ENCODE results near the gene ST7. TPM values are rescaled to one million over a fixed set of nuclear protein-coding genes. Genes with fewer than 3 reads are reported as not detected.

ST7 gene
- total and polyA plus RNA-seq, 2 of the 8 experiments (the other 6 are each of a cell fraction or from before 2014, with no cell fraction given) = 16.3 to 18.0 TPM

GRCh38 chr7:117202511-117202910 lies 249.2 kb downstream of the ST7 start:
- Histone ChIP-seq H4K91ac (replicated peaks; ENCODE audit: insufficient read length, low read length) (no peak overlapping the region), H3K56ac (replicated peaks; ENCODE audit: insufficient read length, low read depth, low read length) (no peak overlapping the region), H2BK12ac (ENCODE audit: low read depth, low read length) (no peak overlapping the region), H4K20me1 (replicated peaks in 1 of 2; ENCODE audit: control insufficient read depth in 1 of 2, insufficient read depth in 2 of 2, low read length in 2 of 2) (no peaks in the 10 kb centered on the region), H2BK20ac (ENCODE audit: low read length) (no peak overlapping the region), H3K4ac (replicated peaks; ENCODE audit: insufficient read length, low read depth, low read length) (no peak overlapping the region), H2AFZ (ENCODE audit: low read length) (no peak overlapping the region), H4K8ac (ENCODE audit: extremely low read depth, insufficient read depth, low read length) (no peak overlapping the region), H3K27ac (ENCODE audit: low read depth, low read length) (no peak overlapping the region), H3K9me3 (ENCODE audit: insufficient read depth in 2 of 2, low read depth in 1 of 2, low read length in 1 of 2) (no peaks in the 10 kb centered on the region), H3K23me2 (ENCODE audit: low read depth, low read length) (no peaks in the 10 kb centered on the region), H2AK5ac (ENCODE audit: low read depth, low read length) (no peak overlapping the region), H3K79me1 (ENCODE audit: low read depth, low read length) (no peaks in the 10 kb centered on the region), H3K23ac (ENCODE audit: insufficient read length) (no peak overlapping the region), H3K4me1 (replicated peaks in 1 of 4; ENCODE audit: control insufficient read depth in 3 of 4, insufficient read depth in 4 of 4, low read length in 3 of 4) (peaks cover 0 to 4% (median 2%) of the 10 kb centered on the region in 4 experiments; a peak in 3 of 7 replicates), H3K36me3 (ENCODE audit: control insufficient read depth in 2 of 4, insufficient read depth in 4 of 4, low read length in 3 of 4) (no peaks in the 10 kb centered on the region), H4K5ac (ENCODE audit: insufficient read length, low read depth, low read length) (no peak overlapping the region), H3K27me3 (replicated peaks in 1 of 4; ENCODE audit: control insufficient read depth in 3 of 4, extremely low read depth in 1 of 4, insufficient read depth in 3 of 4, low read length in 3 of 4) (no peaks in the 10 kb centered on the region), H2BK120ac (replicated peaks; ENCODE audit: low read depth, low read length) (no peak overlapping the region), H3K4me2 (ENCODE audit: insufficient read depth in 1 of 2, low read depth in 2 of 2, low read length in 2 of 2) (no peak overlapping the region), H3K79me2 (ENCODE audit: control insufficient read depth in 1 of 2, insufficient read depth in 2 of 2, low read length in 2 of 2) (no peaks in the 10 kb centered on the region), H3K14ac (ENCODE audit: insufficient read length) (no peak overlapping the region), H2BK15ac (ENCODE audit: low read length) (no peak overlapping the region), H2BK5ac (ENCODE audit: low read depth, low read length) (no peak overlapping the region), H3K4me3 (ENCODE audit: extremely low read depth in 1 of 4, insufficient read depth in 2 of 4, low read depth in 3 of 4, low read length in 4 of 4) (no peak overlapping the region), H3K9ac (replicated peaks in 1 of 4; ENCODE audit: extremely low read depth in 1 of 4, low read depth in 3 of 4, low read length in 3 of 4) (no peak overlapping the region), H3K18ac (ENCODE audit: extremely low read depth, low read length) (no peak overlapping the region)
- POLR2A ChIA-PET (ENCODE audit: partially characterized antibody) = no interaction called here
- 89% methylated on average over 3 of the region's 3 CpGs; no CpG with 5 or more reads in 1 of the 2 experiments for WGBS, 2 experiments (ENCODE audit: extremely low coverage in 1 of 2, insufficient coverage in 1 of 2, insufficient read length in 1 of 2, insufficient replicate concordance in 2 of 2, low coverage in 1 of 2, low lambda C conversion rate in 2 of 2, missing lambda C conversion rate in 1 of 2)
- CTCF ChIA-PET (ENCODE audit: partially characterized antibody) = interaction anchor here (1.6 to 2.9 kb wide), 2 partner anchors 11 to 45 kb away, joined by 4 to 20 read pairs; no protein-coding TSS in a partner anchor
- DNase-seq (ENCODE audit: low read depth in 1 of 2, low spot score in 2 of 2) (no peak), FAIRE-seq (no peak)
- TF ChIP-seq SUZ12 (IDR thresholded peaks at IDR 0.05; ENCODE audit: low read length) (no peak), TEAD4 (IDR thresholded peaks at IDR 0.05; ENCODE audit: low read depth, low read length) (no peak), E2F6 (IDR thresholded peaks at IDR 0.05) (no peak), ASH2L (IDR thresholded peaks at IDR 0.05; ENCODE audit: low read length) (no peak), EZH2 (IDR thresholded peaks at IDR 0.05; ENCODE audit: low read depth, low read length, severe bottlenecking) (no peak), EP300 (IDR thresholded peaks at IDR 0.05; ENCODE audit: borderline replicate concordance in 1 of 2, low read depth in 2 of 2, low read length in 2 of 2) (no peak), POLR2AphosphoS5 (IDR thresholded peaks at IDR 0.05; ENCODE audit: low read depth, low read length) (no peak), KDM5A (IDR thresholded peaks at IDR 0.05; ENCODE audit: low read length) (no peak), SAP30 (IDR thresholded peaks at IDR 0.05; ENCODE audit: insufficient read depth, insufficient replicate concordance, low read length) (no peak), CTCF (IDR thresholded peaks at IDR 0.05; ENCODE audit: control extremely low read depth in 1 of 3, insufficient read depth in 1 of 3, low read depth in 1 of 3, low read length in 3 of 3) (no peak), GABPA (IDR thresholded peaks at IDR 0.05; ENCODE audit: borderline replicate concordance, insufficient read depth, low read length) (no peak)

All from H1 (cell line).